Karpas-422 (cell line): ENCODE measurements around the gene SUV39H1. TPM values are rescaled to one million over a fixed set of nuclear protein-coding genes. Genes with fewer than 3 reads are reported as not detected.
"Not testable (repeated sequence)": the region's sequence is repeated elsewhere in the genome, so short reads cannot be mapped to it uniquely, and the experiment has no call there.

Experiments
- DNase-seq: peaks from one replicate; pipeline ENCODE4 v3.0.0-alpha.2; 2015
- H2AFZ ChIP-seq: fragments of 200-600 bp; sonication (generic); 2 replicates; pipeline ENCODE4 v1.6.1; 2014; ENCODE audit warnings: antibody characterized with exemption, low read length, mixed read lengths
- H3K27ac ChIP-seq: fragments of 200-600 bp; sonication (generic); 2 replicates; pipeline ENCODE4 v1.5.1; 2014; ENCODE audit warnings: mild to moderate bottlenecking, low read length, moderate library complexity
- H3K27me3 ChIP-seq: fragments of 200-600 bp; sonication (generic); 2 replicates; pipeline ENCODE4 v1.6.1; 2014; ENCODE audit warnings: low read length, mixed read lengths
- H3K36me3 ChIP-seq: fragments of 200-600 bp; sonication (generic); 2 replicates; pipeline ENCODE4 v1.6.1; 2014; ENCODE audit warnings: low read length, mixed read lengths; ENCODE audit not compliant: insufficient read depth
- H3K4me1 ChIP-seq: fragments of 200-600 bp; sonication (generic); 2 replicates; pipeline ENCODE4 v1.6.1; 2014; ENCODE audit warnings: mild to moderate bottlenecking, low read length, mixed read lengths
- H3K4me2 ChIP-seq: fragments of 200-600 bp; sonication (generic); 2 replicates; pipeline ENCODE4 v1.6.1; 2014; ENCODE audit warnings: low read length, low read depth, mild to moderate bottlenecking; ENCODE audit not compliant: poor library complexity, severe bottlenecking
- H3K4me3 ChIP-seq: fragments of 200-600 bp; sonication (generic); 2 replicates; pipeline ENCODE4 v1.5.1; 2014; ENCODE audit warnings: mild to moderate bottlenecking, antibody characterized with exemption, low read length, mixed read lengths
- H3K79me2 ChIP-seq: fragments of 200-600 bp; sonication (generic); 2 replicates; pipeline ENCODE4 v1.6.1; 2014; ENCODE audit warnings: mild to moderate bottlenecking, low read length, mixed read lengths
- H3K9ac ChIP-seq: fragments of 200-600 bp; sonication (generic); 2 replicates; pipeline ENCODE4 v1.6.0; 2014; ENCODE audit warnings: low read length
- H3K9me2 ChIP-seq: fragments of 200-600 bp; sonication (generic), shearing (Covaris generic); replicated peaks from 2 replicates; pipeline ENCODE4 v1.6.0; 2014; ENCODE audit warnings: mild to moderate bottlenecking, low read length, moderate library complexity; ENCODE audit not compliant: insufficient read depth
- H3K9me3 ChIP-seq: fragments of 300-700, 200-600 bp; sonication (generic); 2 replicates; pipeline ENCODE4 v1.6.1; 2014; ENCODE audit warnings: low read length, mixed read lengths
- H4K20me1 ChIP-seq: fragments of 200-600 bp; sonication (generic); 2 replicates; pipeline ENCODE4 v1.6.1; 2014; ENCODE audit warnings: mild to moderate bottlenecking, antibody characterized with exemption, low read length, low read depth; ENCODE audit not compliant: insufficient read depth
- total RNA-seq: library from RNA; depleted of rRNA; stranded (reverse); fragments of >200 nt; shearing (Covaris generic); gene quantifications from 2 replicates; pipeline ENCODE4 v1.2.3, GENCODE V29; 2014; ENCODE audit warnings: low replicate concordance; rRNA removed

SUV39H1 gene
- total RNA-seq, result 9.5 and 12.2 TPM in 2 replicates

GRCh38 chrX:48696301-48696908 is at the start of gene SUV39H1:
Gene SUV39H1, plus strand, starts transcription at chrX:48696734. Its CDS starts 51 bp downstream, at chrX:48696785.
- Histone ChIP-seq H3K4me1 (peaks cover 23% of the 10 kb centered on the region), H3K9me3 (no peaks in the 10 kb centered on the region), H3K27me3 (no peaks in the 10 kb centered on the region), H3K79me2 (peaks cover 34% of the 10 kb centered on the region), H3K4me3 (peak within 1 kb of the TSS; percentile 70), H4K20me1 (no peaks in the 10 kb centered on the region), H3K9me2 (no peaks in the 10 kb centered on the region), H3K36me3 (peaks cover 7% of the 10 kb centered on the region; the same call in 1 of the 2 replicates), H3K9ac (peak within 1 kb of the TSS; percentile 85), H3K4me2 (peak within 1 kb of the TSS; percentile 71), H2AFZ (no peak within 1 kb of the TSS), H3K27ac (peak within 1 kb of the TSS; percentile 70)
- DNase-seq, result peak; percentile 93

GRCh38 chrX:48648336-48648751 is 48.2 kb upstream of the SUV39H1 start:
- H3K79me2 ChIP-seq, result no peaks in the 10 kb centered on the region
- no peaks in the 10 kb centered on the region for H3K9me2 ChIP-seq
- H3K4me1 ChIP-seq, result no peaks in the 10 kb centered on the region
- no peak overlapping the region for H3K4me3 ChIP-seq
- no peaks in the 10 kb centered on the region for H3K36me3 ChIP-seq
- H3K27me3 ChIP-seq, result no peaks in the 10 kb centered on the region
- H3K4me2 ChIP-seq, result no peak overlapping the region
- no peak overlapping the region for H2AFZ ChIP-seq
- H4K20me1 ChIP-seq, result no peaks in the 10 kb centered on the region
- no peak overlapping the region for H3K27ac ChIP-seq
- no peaks in the 10 kb centered on the region for H3K9me3 ChIP-seq
- no peak overlapping the region for H3K9ac ChIP-seq
- DNase-seq, result peak; percentile 61

- no peaks in the 10 kb centered on the region for H3K79me2 ChIP-seq
- no peak overlapping the region for H3K4me3 ChIP-seq
- H3K4me1 ChIP-seq, result no peaks in the 10 kb centered on the region
- H3K36me3 ChIP-seq, result no peaks in the 10 kb centered on the region
- H2AFZ ChIP-seq, result no peak overlapping the region
- no peaks in the 10 kb centered on the region for H3K9me3 ChIP-seq
- no peaks in the 10 kb centered on the region for H4K20me1 ChIP-seq
- no peaks in the 10 kb centered on the region for H3K27me3 ChIP-seq
- no peak overlapping the region for H3K9ac ChIP-seq
- DNase-seq, result no peak
- no peaks in the 10 kb centered on the region for H3K9me2 ChIP-seq
- H3K4me2 ChIP-seq, result no peak overlapping the region
- no peak overlapping the region for H3K27ac ChIP-seq
Observed at GRCh38 chrX:48649102-48649501, 47.4 kb upstream of the SUV39H1 start.

- DNase-seq, H4K20me1 ChIP-seq, H3K4me1 ChIP-seq, H3K9me3 ChIP-seq, H3K9me2 ChIP-seq, H3K4me3 ChIP-seq, H2AFZ ChIP-seq, H3K27ac ChIP-seq, H3K9ac ChIP-seq, H3K36me3 ChIP-seq, H3K4me2 ChIP-seq, H3K79me2 ChIP-seq, H3K27me3 ChIP-seq: not testable (repeated sequence)
Observed at GRCh38 chrX:48652055-48652579, 44.4 kb upstream of the SUV39H1 start.

- H3K36me3 ChIP-seq, H2AFZ ChIP-seq, H3K9me3 ChIP-seq, H4K20me1 ChIP-seq, H3K4me3 ChIP-seq, H3K4me1 ChIP-seq, H3K9me2 ChIP-seq, H3K27me3 ChIP-seq, H3K4me2 ChIP-seq, H3K9ac ChIP-seq, H3K79me2 ChIP-seq, DNase-seq, H3K27ac ChIP-seq: not testable (repeated sequence)
Observed at GRCh38 chrX:48654746-48655145, 41.8 kb upstream of the SUV39H1 start.

- H3K4me2 ChIP-seq, H2AFZ ChIP-seq, DNase-seq, H3K27ac ChIP-seq, H3K4me3 ChIP-seq, H3K9ac ChIP-seq, H3K36me3 ChIP-seq, H4K20me1 ChIP-seq, H3K9me2 ChIP-seq, H3K9me3 ChIP-seq, H3K79me2 ChIP-seq, H3K4me1 ChIP-seq, H3K27me3 ChIP-seq: not testable (repeated sequence)
Observed at GRCh38 chrX:48659686-48660085, 36.8 kb upstream of the SUV39H1 start.

GRCh38 chrX:48663241-48663640 is 33.3 kb upstream of the SUV39H1 start:
- DNase-seq, result no peak
- Histone ChIP-seq H3K4me3 (no peak overlapping the region), H3K9me2 (no peaks in the 10 kb centered on the region), H3K9ac (no peak overlapping the region), H3K4me1 (no peaks in the 10 kb centered on the region), H3K36me3 (no peaks in the 10 kb centered on the region), H3K27ac (no peak overlapping the region), H3K27me3 (no peaks in the 10 kb centered on the region), H3K4me2 (no peak overlapping the region), H3K9me3 (no peaks in the 10 kb centered on the region), H4K20me1 (no peaks in the 10 kb centered on the region), H2AFZ (no peak overlapping the region), H3K79me2 (no peaks in the 10 kb centered on the region)

GRCh38 chrX:48664156-48664555 is 32.4 kb upstream of the SUV39H1 start:
- Histone ChIP-seq H3K9me3 (no peaks in the 10 kb centered on the region), H4K20me1 (no peaks in the 10 kb centered on the region), H3K9me2 (no peaks in the 10 kb centered on the region), H3K9ac (no peak overlapping the region), H3K27ac (no peak overlapping the region), H3K36me3 (no peaks in the 10 kb centered on the region), H3K27me3 (no peaks in the 10 kb centered on the region), H3K79me2 (no peaks in the 10 kb centered on the region), H3K4me2 (no peak overlapping the region), H3K4me3 (no peak overlapping the region), H3K4me1 (peaks cover under 1% of the 10 kb centered on the region), H2AFZ (no peak overlapping the region)
- no peak for DNase-seq
